ENCODE data around the gene EPHX1.
"Not testable (repeated sequence)": the region's sequence is repeated elsewhere in the genome, so short reads cannot be mapped to it uniquely, and the experiment has no call there.

Gene EPHX1

GRCh38 chr1:225777058-225777582 is 32.8 kb upstream of the EPHX1 start:
- peaks cover 22% of the 10 kb centered on the region for H3K36me3 ChIP-seq (ENCODE audit: low read depth)
- no peaks in the 10 kb centered on the region for H3K27me3 ChIP-seq (ENCODE audit: insufficient read depth, poor library complexity, severe bottlenecking)
- DNase-seq (ENCODE audit: low spot score) (no peak), ATAC-seq (ENCODE audit: low read depth) (peak; percentile 7; the same call in 2 of the 3 replicates)
- peaks cover 4% of the 10 kb centered on the region for H3K4me1 ChIP-seq (ENCODE audit: insufficient read depth, poor library complexity, severe bottlenecking)
- H3K4me3 ChIP-seq (ENCODE audit: severe bottlenecking) = peak overlapping the region; percentile 62
- peak overlapping the region; percentile 87 for H3K27ac ChIP-seq (ENCODE audit: poor library complexity, severe bottlenecking)
- H3K9me3 ChIP-seq (ENCODE audit: severe bottlenecking) = no peaks in the 10 kb centered on the region
- TF ChIP-seq CTCF (IDR thresholded peaks at IDR 0.05; ENCODE audit: poor library complexity, severe bottlenecking) = no peak

- Histone ChIP-seq H3K4me3 (ENCODE audit: severe bottlenecking) (peak within 1 kb of the TSS; percentile 62), H3K9me3 (ENCODE audit: severe bottlenecking) (no peaks in the 10 kb centered on the region), H3K4me1 (ENCODE audit: insufficient read depth, poor library complexity, severe bottlenecking) (peaks cover 4% of the 10 kb centered on the region), H3K36me3 (ENCODE audit: low read depth) (peaks cover 29% of the 10 kb centered on the region), H3K27me3 (ENCODE audit: insufficient read depth, poor library complexity, severe bottlenecking) (no peaks in the 10 kb centered on the region), H3K27ac (ENCODE audit: poor library complexity, severe bottlenecking) (peak within 1 kb of the TSS; percentile 87)
- peak; percentile 78 for TF ChIP-seq CTCF (IDR thresholded peaks at IDR 0.05; ENCODE audit: poor library complexity, severe bottlenecking)
- DNase-seq (ENCODE audit: low spot score) = peak; percentile 93
- peak; percentile 98 for ATAC-seq (ENCODE audit: low read depth)
These were observed 32.2 kb upstream of the EPHX1 start, which contains the start of gene SRP9 for GRCh38 chr1:225777583-225778336. Gene SRP9 (plus strand): TSS chr1:225777826. CDS start chr1:225777941, 115 bp downstream.

- Histone ChIP-seq H3K4me1 (ENCODE audit: insufficient read depth, poor library complexity, severe bottlenecking) (peaks cover 4% of the 10 kb centered on the region), H3K36me3 (ENCODE audit: low read depth) (peaks cover 34% of the 10 kb centered on the region), H3K27me3 (ENCODE audit: insufficient read depth, poor library complexity, severe bottlenecking) (no peaks in the 10 kb centered on the region), H3K27ac (ENCODE audit: poor library complexity, severe bottlenecking) (peak overlapping the region; percentile 87), H3K4me3 (ENCODE audit: severe bottlenecking) (peak overlapping the region; percentile 62), H3K9me3 (ENCODE audit: severe bottlenecking) (no peaks in the 10 kb centered on the region)
- ATAC-seq (ENCODE audit: low read depth) = no peak
- no peak for DNase-seq (ENCODE audit: low spot score)
- TF ChIP-seq CTCF (IDR thresholded peaks at IDR 0.05; ENCODE audit: poor library complexity, severe bottlenecking) = no peak
These were observed 31.6 kb upstream of the EPHX1 start for GRCh38 chr1:225778337-225778669.

GRCh38 chr1:225779165-225779564 is 30.8 kb upstream of the EPHX1 start:
- Histone ChIP-seq H3K4me3 (ENCODE audit: severe bottlenecking) (peak overlapping the region; percentile 62), H3K36me3 (ENCODE audit: low read depth) (peaks cover 39% of the 10 kb centered on the region)
- ATAC-seq (ENCODE audit: low read depth); H3K27ac ChIP-seq (ENCODE audit: poor library complexity, severe bottlenecking); DNase-seq (ENCODE audit: low spot score); H3K4me1 ChIP-seq (ENCODE audit: insufficient read depth, poor library complexity, severe bottlenecking); H3K9me3 ChIP-seq (ENCODE audit: severe bottlenecking); H3K27me3 ChIP-seq (ENCODE audit: insufficient read depth, poor library complexity, severe bottlenecking): not testable (repeated sequence)

GRCh38 chr1:225780134-225780533 is 29.8 kb upstream of the EPHX1 start:
- no peak overlapping the region for H3K27ac ChIP-seq (ENCODE audit: poor library complexity, severe bottlenecking)
- DNase-seq (ENCODE audit: low spot score) = no peak
- no peak for ATAC-seq (ENCODE audit: low read depth)
- peaks cover 4% of the 10 kb centered on the region for H3K4me1 ChIP-seq (ENCODE audit: insufficient read depth, poor library complexity, severe bottlenecking)
- no peak overlapping the region for H3K4me3 ChIP-seq (ENCODE audit: severe bottlenecking)
- TF ChIP-seq CTCF (IDR thresholded peaks at IDR 0.05; ENCODE audit: poor library complexity, severe bottlenecking) = no peak
- no peaks in the 10 kb centered on the region for H3K9me3 ChIP-seq (ENCODE audit: severe bottlenecking)
- no peaks in the 10 kb centered on the region for H3K27me3 ChIP-seq (ENCODE audit: insufficient read depth, poor library complexity, severe bottlenecking)
- peaks cover 45% of the 10 kb centered on the region for H3K36me3 ChIP-seq (ENCODE audit: low read depth)
